Activated CD8-positive, alpha-beta memory T cell treated with anti-CD3 and anti-CD28 coated beads, Interleukin-2, amount 50 U/mL, for 24 hours (primary cell): ENCODE results near the gene TBX18.

Experiments
- DNase-seq: peaks from one replicate; pipeline ENCODE4 v3.0.0-alpha.2; 2020; ENCODE audit errors: extremely low read depth

The TBX18 gene

GRCh38 chr6:84772428-84773132 is 8.2 kb upstream of the TBX18 start:
- DNase-seq, result no peak

DNA sequence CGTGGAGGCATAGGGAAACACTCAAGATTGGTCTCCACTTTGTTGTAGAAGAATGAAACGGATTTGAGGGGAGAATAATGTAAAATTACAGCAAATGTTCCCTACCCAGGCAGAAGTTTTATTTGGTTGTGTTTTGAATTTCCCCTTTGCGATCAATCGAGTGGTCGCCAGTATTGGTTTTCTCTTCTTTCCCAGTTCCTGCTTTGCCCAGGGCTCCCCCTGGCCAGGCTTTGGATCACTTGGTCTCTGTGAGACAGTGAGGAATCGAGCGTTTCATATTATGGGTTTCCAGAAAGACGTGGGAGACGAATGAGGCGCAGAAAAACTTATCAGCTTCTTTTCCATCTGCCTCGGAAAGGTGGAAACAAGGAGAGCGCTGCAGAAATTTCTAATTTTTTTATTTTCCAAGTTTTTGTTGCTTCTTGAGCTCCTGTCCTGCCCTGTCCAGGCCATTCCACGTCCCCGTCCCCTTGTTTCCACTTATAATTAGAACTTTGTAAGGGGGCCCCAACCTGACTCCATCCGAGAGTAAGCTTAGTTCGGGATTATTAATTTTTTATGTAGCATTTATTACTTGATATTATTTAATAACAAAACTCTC is 7.5 kb upstream of the TBX18 start:
- no peak for DNase-seq

- DNase-seq, result no peak
These were observed 6.8 kb upstream of the TBX18 start for GRCh38 chr6:84771125-84771755.

GRCh38 chr6:84770521-84770920 is 6.1 kb upstream of the TBX18 start:
- no peak for DNase-seq

- no peak for DNase-seq
These were observed 4.9 kb upstream of the TBX18 start for GRCh38 chr6:84769306-84769705.

DNA sequence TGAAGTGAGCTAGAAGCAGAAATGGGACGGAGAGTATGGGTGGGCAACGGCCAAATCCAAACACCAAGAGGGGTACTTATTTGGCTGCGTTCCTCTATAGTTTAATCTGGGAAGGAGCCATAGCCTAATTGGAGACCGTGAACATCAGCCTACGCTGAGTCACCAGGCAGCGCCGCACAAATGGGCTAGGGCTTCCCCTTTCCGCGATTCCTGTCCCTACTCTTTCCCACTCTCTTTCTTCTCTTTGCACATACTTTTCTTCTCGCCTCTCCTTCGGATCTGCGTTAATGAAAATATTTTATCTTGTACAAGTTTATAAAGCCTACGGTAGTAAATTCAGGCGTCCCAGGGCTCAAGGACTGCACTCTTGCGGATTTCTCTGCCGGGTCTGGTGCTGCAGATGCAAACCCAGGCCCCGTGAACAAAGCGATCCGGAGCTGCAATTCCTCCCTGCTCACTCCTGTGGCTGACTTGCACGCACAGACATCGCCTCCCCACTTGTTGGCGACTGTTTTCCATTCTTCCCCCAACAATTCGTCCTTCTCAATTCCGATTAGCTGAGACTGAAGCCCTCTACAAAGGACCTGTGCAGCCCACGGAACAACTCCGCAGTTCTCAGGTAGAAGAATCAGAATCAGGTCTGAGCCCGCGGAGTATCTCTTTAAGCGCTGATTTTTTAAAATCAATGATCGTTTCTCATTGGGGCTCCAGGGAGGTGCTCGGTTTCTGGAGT is 4.2 kb upstream of the TBX18 start:
- DNase-seq, result no peak

DNA sequence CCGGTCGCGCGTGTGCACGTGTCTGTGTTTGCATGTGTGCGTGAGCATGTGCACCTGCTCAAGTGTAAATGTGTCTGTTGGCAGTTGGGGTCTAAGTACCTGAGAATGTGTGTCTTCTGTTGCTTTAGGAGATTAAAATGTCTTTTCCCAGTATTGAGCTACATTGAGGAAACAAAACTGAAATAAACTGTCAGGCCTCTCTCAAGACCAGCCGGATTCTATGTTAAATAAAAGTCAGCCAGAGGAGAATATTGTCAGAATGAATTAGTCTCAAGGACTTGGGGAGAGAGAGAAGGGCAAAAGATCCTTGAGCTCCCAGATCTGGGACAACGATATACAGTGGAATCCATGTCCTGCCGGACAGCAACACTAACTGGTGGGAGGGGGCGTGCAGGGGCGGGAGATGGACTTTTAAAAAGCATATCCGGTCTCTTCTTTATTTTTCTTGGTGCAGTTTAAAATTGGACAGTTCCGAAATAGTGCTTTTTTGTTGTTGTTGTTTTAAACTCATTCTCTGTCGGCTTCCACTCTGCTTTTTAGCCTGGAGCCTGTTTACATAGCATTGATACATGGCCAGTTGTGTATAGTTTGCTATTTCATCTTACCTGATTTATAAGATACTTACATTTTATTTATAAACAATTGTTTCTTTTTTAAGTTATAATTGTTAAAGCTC is 3.3 kb upstream of the TBX18 start:
- DNase-seq, result no peak

DNA sequence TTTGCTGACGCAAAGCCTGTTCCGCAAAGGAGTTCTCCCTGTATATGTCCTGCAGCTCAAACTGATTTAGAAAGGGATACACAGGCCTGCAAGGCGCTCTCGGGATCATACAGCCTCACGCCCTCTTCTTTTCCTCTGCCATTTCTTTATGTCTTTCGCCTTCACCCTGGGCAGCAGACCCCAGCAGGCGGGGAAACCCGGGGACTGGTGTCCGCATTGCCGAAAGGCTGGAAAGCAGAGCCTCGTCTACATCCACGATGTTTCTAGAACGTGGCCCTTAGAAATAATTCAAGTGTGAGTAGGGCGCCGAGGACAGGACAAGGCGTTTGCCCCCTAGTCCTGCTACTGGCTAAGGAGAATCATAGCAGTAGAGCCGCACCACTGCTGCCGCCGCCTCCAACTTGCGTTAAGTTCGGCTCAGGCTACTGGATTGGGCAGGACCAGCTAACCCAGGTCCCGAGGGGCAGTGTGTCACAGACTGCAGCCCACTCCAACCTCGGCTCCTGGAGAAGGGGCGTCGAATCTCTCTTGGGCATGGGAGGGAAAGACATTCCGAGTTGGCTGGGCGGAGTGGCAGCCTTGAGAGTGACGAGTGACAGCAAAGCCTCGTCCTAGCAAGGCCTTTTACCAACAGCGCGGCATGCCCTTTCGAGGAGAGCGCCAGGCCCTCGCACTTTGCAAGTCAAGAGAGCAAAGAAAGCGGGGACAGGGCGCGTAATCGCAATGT is 2.6 kb upstream of the TBX18 start:
- DNase-seq, result no peak

- DNase-seq, result no peak
These were observed 1.9 kb upstream of the TBX18 start for GRCh38 chr6:84766118-84766798.

DNA sequence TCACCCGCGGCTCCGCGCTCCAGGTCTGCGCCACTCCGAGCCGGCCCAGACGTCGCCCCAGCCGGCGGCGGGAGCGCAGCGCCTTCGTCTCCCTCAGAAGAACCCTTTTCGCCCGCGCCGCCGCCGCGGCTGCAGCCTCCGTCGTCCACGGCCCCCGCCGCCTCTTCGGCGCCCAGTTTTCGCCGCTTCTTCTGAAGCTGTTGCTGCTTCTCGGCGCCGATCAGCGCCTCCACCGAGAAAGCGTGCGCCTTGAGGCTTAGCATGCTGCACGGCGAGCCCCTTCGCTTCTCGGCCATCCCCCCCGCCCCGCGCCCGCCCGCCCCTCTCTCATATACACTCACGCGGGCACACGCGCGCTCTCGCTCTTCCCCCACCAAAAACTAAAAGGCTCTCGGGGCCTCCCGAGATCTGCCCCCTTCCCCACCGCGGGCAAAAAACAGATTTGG is 489 bp downstream of the TBX18 start:
- no peak for DNase-seq

DNA sequence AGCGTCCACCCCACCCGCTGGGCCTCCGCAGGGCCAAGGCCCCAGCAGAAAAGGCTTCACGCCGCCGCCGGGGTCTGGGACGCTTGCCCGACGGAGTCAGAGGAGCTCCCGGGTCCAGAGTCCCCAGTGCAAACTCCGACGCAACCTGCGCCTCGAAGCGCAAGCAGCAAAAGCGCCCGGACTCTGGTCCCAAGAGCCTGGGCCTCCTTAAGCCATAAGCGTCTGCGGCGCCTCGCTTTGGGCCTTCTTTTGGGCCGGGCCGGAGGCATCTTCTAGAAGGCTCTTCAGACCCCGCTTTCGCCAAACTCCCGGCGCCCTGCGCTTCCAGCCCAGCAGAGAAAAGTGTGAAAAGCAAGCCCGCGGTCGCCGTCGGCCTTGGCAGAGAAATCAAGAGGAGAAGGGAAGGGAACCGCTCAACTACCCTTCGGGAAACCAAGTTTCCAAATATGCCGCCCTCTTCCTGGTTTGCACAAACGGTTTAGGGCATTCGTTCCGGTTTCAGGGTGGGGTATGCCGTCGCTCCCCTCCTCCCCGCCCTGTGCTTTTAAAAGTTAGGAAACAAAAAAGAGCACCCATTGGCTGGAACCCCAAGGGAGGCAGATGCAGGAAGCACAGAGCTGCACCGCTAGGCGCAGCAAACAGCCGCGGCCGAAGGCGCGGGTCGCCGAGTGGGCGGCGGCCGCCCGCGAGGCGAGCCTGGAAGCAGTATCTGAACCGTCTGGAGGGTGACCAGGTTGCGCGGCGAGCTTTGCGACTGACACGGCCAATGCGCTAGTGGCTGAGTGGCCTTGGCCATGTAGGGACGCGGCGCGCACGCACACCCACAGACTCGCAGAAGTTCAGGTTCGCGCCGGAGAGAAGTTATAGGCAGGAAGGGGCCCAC is 1.2 kb downstream of the TBX18 start:
- no peak for DNase-seq

- no peak for DNase-seq
These were observed 2.0 kb downstream of the TBX18 start for GRCh38 chr6:84762220-84763002.

- DNase-seq, result no peak
These were observed 5.9 kb downstream of the TBX18 start for GRCh38 chr6:84758486-84758885.

GRCh38 chr6:84756877-84757276 is 7.5 kb downstream of the TBX18 start:
- no peak for DNase-seq

DNA sequence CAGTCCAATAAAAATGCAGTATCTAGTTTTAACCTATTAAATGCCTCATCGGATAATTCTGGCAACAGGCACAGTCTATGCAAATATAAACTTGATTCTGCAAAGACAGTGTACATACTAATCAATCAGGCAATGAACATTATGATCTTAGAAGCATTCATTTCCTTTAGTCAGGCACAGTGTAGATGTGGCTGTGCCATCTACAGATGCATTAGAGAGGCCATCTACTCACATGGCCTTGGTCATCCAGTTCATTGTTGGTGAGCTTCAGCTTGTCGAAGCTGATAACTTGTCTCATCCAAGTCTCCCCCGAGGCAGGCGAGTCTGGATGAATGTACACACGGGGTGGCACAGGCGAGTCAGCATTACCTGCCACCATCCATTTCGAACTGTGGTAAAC is 7.9 kb downstream of the TBX18 start:
- no peak for DNase-seq

DNA sequence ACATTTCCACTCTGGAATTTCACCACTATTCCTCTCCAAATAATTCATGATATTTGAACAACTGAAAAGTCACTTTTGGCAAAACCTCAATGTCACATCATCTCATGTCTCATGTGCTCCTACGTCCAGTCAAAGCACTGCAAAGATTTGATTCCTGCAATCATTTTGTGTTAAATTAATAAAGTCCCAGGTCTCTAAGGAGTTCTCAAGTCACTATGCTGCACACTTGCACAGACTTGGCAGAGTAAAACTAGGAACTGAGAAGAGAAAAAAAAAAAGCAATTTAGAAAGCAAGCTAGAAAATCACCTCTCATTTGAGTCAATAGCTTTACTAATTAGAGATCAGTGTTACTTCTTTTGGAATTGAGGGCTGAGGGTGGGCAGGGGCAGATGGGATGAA is 11.2 kb downstream of the TBX18 start:
- no peak for DNase-seq

DNA sequence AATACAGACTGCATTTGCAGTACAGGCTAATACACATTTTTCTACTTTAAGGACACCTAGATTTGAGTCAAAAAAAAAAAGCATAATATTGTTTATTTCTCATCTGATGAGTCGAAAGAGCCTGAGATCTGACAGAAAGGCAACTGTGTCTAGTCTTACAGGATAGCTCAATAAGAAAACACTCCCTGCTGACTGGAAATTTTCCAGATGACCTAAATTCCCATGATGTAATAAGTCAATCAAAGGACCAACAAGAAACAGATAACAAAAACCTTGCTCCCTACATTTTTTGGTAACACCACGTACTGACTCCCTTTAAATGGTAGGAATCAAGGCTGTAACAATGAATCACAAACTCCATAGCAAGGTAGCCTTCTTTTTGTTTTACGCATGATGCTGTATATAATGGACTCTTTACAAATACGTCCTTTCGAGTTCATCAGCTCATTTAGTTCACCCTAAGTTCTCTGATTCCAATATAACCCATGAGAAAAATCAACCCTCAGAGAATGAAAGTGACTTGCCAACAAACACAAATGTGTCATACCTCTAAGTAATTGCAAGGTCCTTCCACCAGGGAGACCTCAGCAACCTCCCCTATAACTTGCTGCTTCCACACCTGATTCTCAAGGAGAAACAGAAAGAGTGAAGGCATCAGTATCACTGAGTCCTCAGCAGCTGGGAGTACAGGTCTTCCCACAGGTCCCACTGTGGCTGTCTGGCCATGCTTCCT is 12.1 kb downstream of the TBX18 start:
- no peak for DNase-seq

GRCh38 chr6:84749181-84749580 is 15.2 kb downstream of the TBX18 start:
- no peak for DNase-seq
